ENCODE data around the gene ALDH1A3.

DNA sequence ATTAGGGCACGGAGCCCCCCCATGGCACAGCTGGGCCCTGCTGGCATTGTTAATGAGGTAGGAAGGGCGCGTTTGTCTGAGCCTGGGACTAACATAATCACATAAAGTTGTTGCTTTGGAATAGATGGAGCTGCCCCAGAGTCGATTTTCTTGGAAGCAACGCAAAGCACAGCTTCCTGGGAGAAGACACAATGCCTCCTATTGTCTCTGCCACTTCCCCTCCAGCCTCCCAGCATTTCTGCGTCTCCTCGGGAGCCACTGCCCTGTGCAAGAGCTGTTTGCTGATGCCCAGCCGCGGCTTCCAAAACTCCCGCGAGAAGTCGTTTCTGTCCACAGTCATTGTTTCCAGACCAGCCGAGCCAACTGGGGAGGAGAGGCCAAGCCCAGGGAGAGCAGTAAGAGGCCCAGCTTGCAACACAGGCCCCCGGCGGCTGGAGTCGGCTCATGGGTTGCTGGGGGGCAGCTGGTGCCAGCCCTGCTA, 18.1 kb upstream of the ALDH1A3 start:
- TF ChIP-seq, protein P1, sequence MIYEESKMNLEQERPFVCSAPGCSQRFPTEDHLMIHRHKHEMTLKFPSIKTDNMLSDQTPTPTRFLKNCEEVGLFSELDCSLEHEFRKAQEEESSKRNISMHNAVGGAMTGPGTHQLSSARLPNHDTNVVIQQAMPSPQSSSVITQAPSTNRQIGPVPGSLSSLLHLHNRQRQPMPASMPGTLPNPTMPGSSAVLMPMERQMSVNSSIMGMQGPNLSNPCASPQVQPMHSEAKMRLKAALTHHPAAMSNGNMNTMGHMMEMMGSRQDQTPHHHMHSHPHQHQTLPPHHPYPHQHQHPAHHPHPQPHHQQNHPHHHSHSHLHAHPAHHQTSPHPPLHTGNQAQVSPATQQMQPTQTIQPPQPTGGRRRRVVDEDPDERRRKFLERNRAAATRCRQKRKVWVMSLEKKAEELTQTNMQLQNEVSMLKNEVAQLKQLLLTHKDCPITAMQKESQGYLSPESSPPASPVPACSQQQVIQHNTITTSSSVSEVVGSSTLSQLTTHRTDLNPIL (CRISPR knock-in tag; IDR thresholded peaks at IDR 0.05; ENCODE audit: low read depth): no peak
- TF ChIP-seq ZNF565 (CRISPR knock-in tag; conservative IDR thresholded peaks at IDR 0.05; ENCODE audit: low read depth) (no peak), POU6F1 (CRISPR knock-in tag; IDR thresholded peaks at IDR 0.05; ENCODE audit: borderline replicate concordance, low read depth) (no peak), CSDC2 (CRISPR knock-in tag; IDR thresholded peaks at IDR 0.05) (no peak), ZC3H10 (CRISPR knock-in tag; IDR thresholded peaks at IDR 0.05) (no peak), RARB (CRISPR knock-in tag; IDR thresholded peaks at IDR 0.05) (no peak), ZFP30 (CRISPR knock-in tag; IDR thresholded peaks at IDR 0.05) (no peak), SNAI2 (CRISPR knock-in tag; IDR thresholded peaks at IDR 0.05) (no peak), ESRRG (CRISPR knock-in tag; IDR thresholded peaks at IDR 0.05) (no peak), ARNTL (CRISPR knock-in tag; IDR thresholded peaks at IDR 0.05; ENCODE audit: borderline replicate concordance, low read depth) (no peak), BACH2 (CRISPR knock-in tag; IDR thresholded peaks at IDR 0.05; ENCODE audit: borderline replicate concordance) (no peak), TOX (CRISPR knock-in tag; IDR thresholded peaks at IDR 0.05; ENCODE audit: borderline replicate concordance) (no peak), ZFP3 (CRISPR knock-in tag; IDR thresholded peaks at IDR 0.05) (no peak)
- TF ChIP-seq, protein P2, sequence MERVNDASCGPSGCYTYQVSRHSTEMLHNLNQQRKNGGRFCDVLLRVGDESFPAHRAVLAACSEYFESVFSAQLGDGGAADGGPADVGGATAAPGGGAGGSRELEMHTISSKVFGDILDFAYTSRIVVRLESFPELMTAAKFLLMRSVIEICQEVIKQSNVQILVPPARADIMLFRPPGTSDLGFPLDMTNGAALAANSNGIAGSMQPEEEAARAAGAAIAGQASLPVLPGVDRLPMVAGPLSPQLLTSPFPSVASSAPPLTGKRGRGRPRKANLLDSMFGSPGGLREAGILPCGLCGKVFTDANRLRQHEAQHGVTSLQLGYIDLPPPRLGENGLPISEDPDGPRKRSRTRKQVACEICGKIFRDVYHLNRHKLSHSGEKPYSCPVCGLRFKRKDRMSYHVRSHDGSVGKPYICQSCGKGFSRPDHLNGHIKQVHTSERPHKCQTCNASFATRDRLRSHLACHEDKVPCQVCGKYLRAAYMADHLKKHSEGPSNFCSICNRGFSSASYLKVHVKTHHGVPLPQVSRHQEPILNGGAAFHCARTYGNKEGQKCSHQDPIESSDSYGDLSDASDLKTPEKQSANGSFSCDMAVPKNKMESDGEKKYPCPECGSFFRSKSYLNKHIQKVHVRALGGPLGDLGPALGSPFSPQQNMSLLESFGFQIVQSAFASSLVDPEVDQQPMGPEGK (CRISPR knock-in tag; IDR thresholded peaks at IDR 0.05; ENCODE audit: borderline replicate concordance): no peak
